HepG2 (cell line): Measurements from ENCODE around the gene CD6. TPM values are rescaled to one million over a fixed set of nuclear protein-coding genes. Genes with fewer than 3 reads are reported as not detected.

Experiments used
- ATAC-seq: fragments of 200-7000 bp; cut with Tn5 transposase; 3 replicates; pipeline ENCODE4 v1.9.1; 2020; ENCODE audit warnings: mild to moderate bottlenecking, moderate library complexity
- BruUV-seq: library from RNA; stranded (reverse); fragments of 400-500 nt; replicated peaks from 2 replicates; lab custom pipeline; 2021; lab: Mats Ljungman, UMichigan
- CTCF ChIA-PET: fragments of 300-600 bp; formaldehyde crosslinking; extraction: SDS; loops from one replicate; lab custom pipeline; 2021; ENCODE audit warnings: low total read pairs, inconsistent platforms, low intra/inter-chr PET ratio; lab: Yijun Ruan, JAX
- POLR2A ChIA-PET: fragments of 350-600 bp; sonication (Branson Sonifier 250); formaldehyde crosslinking; loops from one replicate; lab custom pipeline; 2020; ENCODE audit warnings: antibody characterized with exemption, inconsistent platforms; lab: Yijun Ruan, JAX
- DNase-seq: peaks from one replicate; pipeline ENCODE4 v3.0.0-alpha.2; 2015; ENCODE audit warnings: low spot score
- FAIRE-seq: peaks from 3 replicates; lab custom pipeline; 2011; peaks lifted over from hg19 to GRCh38; lab: Jason Lieb, UNC
- H2AFZ ChIP-seq: one replicate; pipeline ENCODE4 v1.6.1; 2011; ENCODE audit warnings: low read length, inconsistent platforms
- H3K27ac ChIP-seq: fragments of 300-600 bp; 3 replicates; pipeline ENCODE4 v1.8.0; 2011; ENCODE audit warnings: mixed run types, mild to moderate bottlenecking, mixed read lengths, low read length, inconsistent platforms; ENCODE audit not compliant: insufficient read depth; ENCODE audit errors: extremely low read length
- H3K27me3 ChIP-seq, 2 experiments: fragments of 200-600 bp in 1 of 2; 2 replicates in 1 of 2; 3 replicates in 1 of 2; pipeline versions ENCODE4 v1.6.0 to v1.8.0; 2011; ENCODE audit warnings: low read length in 2 of 2, mild to moderate bottlenecking in 2 of 2, moderate library complexity in 2 of 2, inconsistent platforms in 1 of 2; ENCODE audit not compliant: insufficient read depth in 2 of 2, control insufficient read depth in 1 of 2
- H3K36me3 ChIP-seq, 2 experiments: fragments of 200-600 bp in 1 of 2; replicated peaks in 1 of 2; 2 replicates in 1 of 2; 3 replicates in 1 of 2; pipeline versions ENCODE4 v1.5.1 to v1.8.0; 2011; ENCODE audit warnings: low read length in 2 of 2, inconsistent platforms in 1 of 2; ENCODE audit not compliant: insufficient read depth in 2 of 2, control insufficient read depth in 1 of 2
- H3K4me1 ChIP-seq: 2 replicates; pipeline ENCODE4 v1.5.1; 2012; ENCODE audit warnings: low read length, inconsistent platforms; ENCODE audit not compliant: insufficient read depth
- H3K4me2 ChIP-seq: 2 replicates; pipeline ENCODE4 v1.6.0; 2011; ENCODE audit warnings: low read depth, low read length, inconsistent platforms
- H3K4me3 ChIP-seq, 3 experiments: fragments of 200-600 bp in 1 of 3; sonication (generic), shearing (Covaris generic) in 1 of 3; replicated peaks in 1 of 3; 2 replicates each; pipeline ENCODE4 v1.5.1; 2011 to 2016; ENCODE audit warnings: low read length in 3 of 3, inconsistent platforms in 2 of 3, low read depth in 2 of 3, mild to moderate bottlenecking in 2 of 3, control low read depth in 1 of 3, mixed read lengths in 1 of 3; ENCODE audit not compliant: insufficient read depth in 1 of 3
- H3K79me2 ChIP-seq: one replicate; pipeline ENCODE4 v1.6.1; 2011; ENCODE audit warnings: low read length, inconsistent platforms; ENCODE audit not compliant: insufficient read depth
- H3K9ac ChIP-seq: 2 replicates; pipeline ENCODE4 v1.6.0; 2011; ENCODE audit warnings: mild to moderate bottlenecking, low read depth, low read length, inconsistent platforms; ENCODE audit not compliant: insufficient read depth
- H3K9me3 ChIP-seq: 2 replicates; pipeline ENCODE4 v1.5.1; 2012; ENCODE audit warnings: mild to moderate bottlenecking, low read length
- H4K20me1 ChIP-seq: 2 replicates; pipeline ENCODE4 v1.6.0; 2011; ENCODE audit warnings: inconsistent platforms, mild to moderate bottlenecking, low read length, moderate library complexity; ENCODE audit not compliant: insufficient read depth
- WGBS: methylation state at CpG from one replicate; pipeline ENCODE4 v1.1.6; 2017; ENCODE audit warnings: low lambda C conversion rate; 5-methylcytosine and 5-hydroxymethylcytosine counted together
- in situ Hi-C: cut with HindIII; loops from 2 replicates; pipeline ENCODE4 v1.10.0; 2017; ENCODE audit warnings: low pct_unique_long_range_greater_than_20kb; ENCODE audit not compliant: extremely low pct_ligation_motif_present
- intact Hi-C: fragments of 100-400 bp; cut with micrococcal nuclease; formaldehyde crosslinking; loops from one replicate; pipeline ENCODE4 v1.10.0; 2022; ENCODE audit not compliant: unreplicated experiment
- polyA plus RNA-seq, 8 experiments: library from polyadenylated mRNA; depleted of rRNA in 3 of 8; stranded (reverse) in 7 of 8; unstranded in 1 of 8; fragments of >200 nt; fragmentation: Illumina TruSeq in 4 of 8; extraction: Trizol in 4 of 8; gene quantifications; 2 replicates each; pipeline versions ENCODE4 v1.2.1 to v1.2.3, GENCODE V29; 2011 to 2016; ENCODE audit warnings: low read depth in 4 of 8, missing spikeins in 1 of 8, mixed read lengths in 1 of 8; ENCODE audit not compliant: insufficient read depth in 1 of 8
- total RNA-seq, 5 experiments: library from RNA; depleted of rRNA; stranded (reverse); fragments of >200 nt; fragmentation: Illumina TruSeq; extraction: Trizol; gene quantifications; 2 replicates each; pipeline ENCODE4 v1.2.3, GENCODE V29; 2016; ENCODE audit warnings: low read depth in 1 of 5
- TF ChIP-seq, protein P1 (sequence below): sonication (generic); formaldehyde crosslinking; IDR thresholded peaks from one replicate; pipeline ENCODE4 v1.5.1; 2020; ENCODE audit warnings: mild to moderate bottlenecking, missing genetic modification reagents; ENCODE audit errors: not compliant biosample characterization
- TF ChIP-seq, protein P2 (sequence below): sonication (generic); formaldehyde crosslinking; IDR thresholded peaks from 2 replicates; pipeline ENCODE4 v1.5.0; 2020; ENCODE audit warnings: mild to moderate bottlenecking, missing genetic modification reagents, moderate library complexity

The CD6 gene
- total and polyA plus RNA-seq, 2 of the 13 experiments (the other 11 are each of a cell fraction or from before 2014, with no cell fraction given) = not detected

DNA sequence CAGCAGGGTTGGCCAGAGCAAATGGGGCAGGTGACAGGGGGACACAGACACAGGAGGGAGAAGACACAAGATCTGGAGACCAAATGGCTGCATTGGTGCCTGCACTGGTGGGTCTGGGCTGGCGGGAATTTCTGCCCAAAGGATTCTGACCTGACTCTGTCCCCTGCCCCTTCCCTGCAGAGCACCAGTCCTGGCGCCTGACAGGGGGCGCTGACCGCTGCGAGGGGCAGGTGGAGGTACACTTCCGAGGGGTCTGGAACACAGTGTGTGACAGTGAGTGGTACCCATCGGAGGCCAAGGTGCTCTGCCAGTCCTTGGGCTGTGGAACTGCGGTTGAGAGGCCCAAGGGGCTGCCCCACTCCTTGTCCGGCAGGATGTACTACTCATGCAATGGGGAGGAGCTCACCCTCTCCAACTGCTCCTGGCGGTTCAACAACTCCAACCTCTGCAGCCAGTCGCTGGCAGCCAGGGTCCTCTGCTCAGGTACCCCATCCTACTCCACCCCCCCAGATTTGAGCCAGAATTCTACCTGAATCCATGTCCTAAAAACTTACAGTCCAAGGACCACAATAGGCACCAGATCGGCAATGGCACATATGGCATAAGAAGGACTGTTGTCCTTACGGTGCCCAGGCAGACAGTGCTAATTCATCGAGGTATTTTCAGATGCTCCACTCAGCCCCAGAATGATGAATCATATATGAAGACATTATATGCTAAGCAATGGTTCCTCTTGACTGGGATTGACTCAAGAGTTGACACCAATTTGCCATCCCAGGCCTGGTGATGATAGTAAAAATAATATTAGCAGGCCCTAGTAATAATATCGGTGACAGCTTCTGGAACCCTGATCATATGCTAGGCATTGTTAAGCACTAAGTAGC lies 38.2 kb downstream of the CD6 start:
- no peak overlapping the region for H3K4me3 ChIP-seq
- no peaks in the 10 kb centered on the region for H3K9me3 ChIP-seq
- intact Hi-C loops = no loop called here
- H3K79me2 ChIP-seq = no peaks in the 10 kb centered on the region
- no peaks in the 10 kb centered on the region for H3K4me1 ChIP-seq
- TF ChIP-seq, protein P1, sequence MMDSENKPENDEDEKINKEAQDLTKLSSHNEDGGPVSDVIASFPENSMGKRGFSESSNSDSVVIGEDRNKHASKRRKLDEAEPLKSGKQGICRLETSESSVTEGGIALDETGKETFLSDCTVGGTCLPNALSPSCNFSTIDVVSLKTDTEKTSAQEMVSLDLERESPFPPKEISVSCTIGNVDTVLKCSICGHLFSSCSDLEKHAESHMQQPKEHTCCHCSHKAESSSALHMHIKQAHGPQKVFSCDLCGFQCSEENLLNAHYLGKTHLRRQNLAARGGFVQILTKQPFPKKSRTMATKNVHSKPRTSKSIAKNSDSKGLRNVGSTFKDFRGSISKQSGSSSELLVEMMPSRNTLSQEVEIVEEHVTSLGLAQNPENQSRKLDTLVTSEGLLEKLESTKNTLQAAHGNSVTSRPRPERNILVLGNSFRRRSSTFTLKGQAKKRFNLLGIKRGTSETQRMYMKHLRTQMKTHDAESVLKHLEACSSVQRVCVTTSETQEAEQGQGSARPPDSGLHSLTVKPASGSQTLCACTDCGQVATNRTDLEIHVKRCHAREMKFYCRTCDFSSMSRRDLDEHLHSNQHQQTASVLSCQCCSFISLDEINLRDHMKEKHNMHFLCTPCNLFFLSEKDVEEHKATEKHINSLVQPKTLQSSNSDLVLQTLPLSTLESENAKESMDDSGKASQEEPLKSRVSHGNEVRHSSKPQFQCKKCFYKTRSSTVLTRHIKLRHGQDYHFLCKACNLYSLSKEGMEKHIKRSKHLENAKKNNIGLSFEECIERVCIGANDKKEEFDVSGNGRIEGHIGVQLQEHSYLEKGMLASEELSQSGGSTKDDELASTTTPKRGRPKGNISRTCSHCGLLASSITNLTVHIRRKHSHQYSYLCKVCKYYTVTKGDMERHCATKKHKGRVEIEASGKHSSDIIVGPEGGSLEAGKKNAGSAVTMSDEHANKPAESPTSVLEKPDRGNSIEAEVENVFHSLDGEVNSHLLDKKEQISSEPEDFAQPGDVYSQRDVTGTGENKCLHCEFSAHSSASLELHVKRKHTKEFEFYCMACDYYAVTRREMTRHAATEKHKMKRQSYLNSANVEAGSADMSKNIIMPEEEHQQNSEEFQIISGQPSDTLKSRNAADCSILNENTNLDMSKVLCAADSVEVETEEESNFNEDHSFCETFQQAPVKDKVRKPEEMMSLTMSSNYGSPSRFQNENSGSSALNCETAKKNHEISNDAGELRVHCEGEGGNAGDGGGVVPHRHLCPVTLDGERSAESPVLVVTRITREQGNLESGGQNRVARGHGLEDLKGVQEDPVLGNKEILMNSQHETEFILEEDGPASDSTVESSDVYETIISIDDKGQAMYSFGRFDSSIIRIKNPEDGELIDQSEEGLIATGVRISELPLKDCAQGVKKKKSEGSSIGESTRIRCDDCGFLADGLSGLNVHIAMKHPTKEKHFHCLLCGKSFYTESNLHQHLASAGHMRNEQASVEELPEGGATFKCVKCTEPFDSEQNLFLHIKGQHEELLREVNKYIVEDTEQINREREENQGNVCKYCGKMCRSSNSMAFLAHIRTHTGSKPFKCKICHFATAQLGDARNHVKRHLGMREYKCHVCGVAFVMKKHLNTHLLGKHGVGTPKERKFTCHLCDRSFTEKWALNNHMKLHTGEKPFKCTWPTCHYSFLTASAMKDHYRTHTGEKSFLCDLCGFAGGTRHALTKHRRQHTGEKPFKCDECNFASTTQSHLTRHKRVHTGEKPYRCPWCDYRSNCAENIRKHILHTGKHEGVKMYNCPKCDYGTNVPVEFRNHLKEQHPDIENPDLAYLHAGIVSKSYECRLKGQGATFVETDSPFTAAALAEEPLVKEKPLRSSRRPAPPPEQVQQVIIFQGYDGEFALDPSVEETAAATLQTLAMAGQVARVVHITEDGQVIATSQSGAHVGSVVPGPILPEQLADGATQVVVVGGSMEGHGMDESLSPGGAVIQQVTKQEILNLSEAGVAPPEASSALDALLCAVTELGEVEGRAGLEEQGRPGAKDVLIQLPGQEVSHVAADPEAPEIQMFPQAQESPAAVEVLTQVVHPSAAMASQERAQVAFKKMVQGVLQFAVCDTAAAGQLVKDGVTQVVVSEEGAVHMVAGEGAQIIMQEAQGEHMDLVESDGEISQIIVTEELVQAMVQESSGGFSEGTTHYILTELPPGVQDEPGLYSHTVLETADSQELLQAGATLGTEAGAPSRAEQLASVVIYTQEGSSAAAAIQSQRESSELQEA = no peak
- TF ChIP-seq, protein P2, sequence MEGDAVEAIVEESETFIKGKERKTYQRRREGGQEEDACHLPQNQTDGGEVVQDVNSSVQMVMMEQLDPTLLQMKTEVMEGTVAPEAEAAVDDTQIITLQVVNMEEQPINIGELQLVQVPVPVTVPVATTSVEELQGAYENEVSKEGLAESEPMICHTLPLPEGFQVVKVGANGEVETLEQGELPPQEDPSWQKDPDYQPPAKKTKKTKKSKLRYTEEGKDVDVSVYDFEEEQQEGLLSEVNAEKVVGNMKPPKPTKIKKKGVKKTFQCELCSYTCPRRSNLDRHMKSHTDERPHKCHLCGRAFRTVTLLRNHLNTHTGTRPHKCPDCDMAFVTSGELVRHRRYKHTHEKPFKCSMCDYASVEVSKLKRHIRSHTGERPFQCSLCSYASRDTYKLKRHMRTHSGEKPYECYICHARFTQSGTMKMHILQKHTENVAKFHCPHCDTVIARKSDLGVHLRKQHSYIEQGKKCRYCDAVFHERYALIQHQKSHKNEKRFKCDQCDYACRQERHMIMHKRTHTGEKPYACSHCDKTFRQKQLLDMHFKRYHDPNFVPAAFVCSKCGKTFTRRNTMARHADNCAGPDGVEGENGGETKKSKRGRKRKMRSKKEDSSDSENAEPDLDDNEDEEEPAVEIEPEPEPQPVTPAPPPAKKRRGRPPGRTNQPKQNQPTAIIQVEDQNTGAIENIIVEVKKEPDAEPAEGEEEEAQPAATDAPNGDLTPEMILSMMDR (CRISPR knock-in tag) = 0 out of 2 replicates have a peak, but pooled peaks have one; percentile 14
- TF ChIP-seq, all 625 proteins: peak for 1
- Histone ChIP-seq H3K27ac (no peak overlapping the region), H3K36me3 (no peaks in the 10 kb centered on the region), H3K4me2 (no peak overlapping the region), H3K9ac (no peak overlapping the region), H3K27me3 (peaks cover 11 to 89% of the 10 kb centered on the region in 2 experiments), H4K20me1 (no peaks in the 10 kb centered on the region), H2AFZ (no peak overlapping the region)
- FAIRE-seq (no peak), DNase-seq (no peak), ATAC-seq (peak; percentile 16; the same call in 1 of the 3 replicates)
- BruUV-seq = no TSS peak
- WGBS = 24% methylated on average over 7 of the region's 15 CpGs
- ChIA-PET POLR2A (no interaction called here), CTCF (no interaction called here)
- in situ Hi-C loops = no loop called here
